Inferior parietal cortex (tissue), 1 donor: ENCODE data around the gene SPDYE2.
"Not testable (repeated sequence)": the region's sequence is repeated elsewhere in the genome, so short reads cannot be mapped to it uniquely, and the experiment has no call there.

ENCODE experiments used
- DNase-seq: peaks from one replicate; pipeline ENCODE4 v3.0.0-alpha.2; 2016; ENCODE audit errors: extremely low spot score

The SPDYE2 gene, protein sequence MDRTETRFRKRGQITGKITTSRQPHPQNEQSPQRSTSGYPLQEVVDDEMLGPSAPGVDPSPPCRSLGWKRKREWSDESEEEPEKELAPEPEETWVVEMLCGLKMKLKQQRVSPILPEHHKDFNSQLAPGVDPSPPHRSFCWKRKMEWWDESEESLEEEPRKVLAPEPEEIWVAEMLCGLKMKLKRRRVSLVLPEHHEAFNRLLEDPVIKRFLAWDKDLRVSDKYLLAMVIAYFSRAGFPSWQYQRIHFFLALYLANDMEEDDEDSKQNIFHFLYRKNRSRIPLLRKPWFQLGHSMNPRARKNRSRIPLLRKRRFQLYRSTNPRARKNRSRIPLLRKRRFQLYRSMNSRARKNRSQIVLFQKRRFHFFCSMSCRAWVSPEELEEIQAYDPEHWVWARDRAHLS

GRCh38 chr7:102550808-102551422, at the start of gene SPDYE2:
TSS of gene SPDYE2 (plus strand) at chr7:102551226. CDS start at chr7:102553256, 2,030 bp downstream.
- not testable (repeated sequence) for DNase-seq

DNA sequence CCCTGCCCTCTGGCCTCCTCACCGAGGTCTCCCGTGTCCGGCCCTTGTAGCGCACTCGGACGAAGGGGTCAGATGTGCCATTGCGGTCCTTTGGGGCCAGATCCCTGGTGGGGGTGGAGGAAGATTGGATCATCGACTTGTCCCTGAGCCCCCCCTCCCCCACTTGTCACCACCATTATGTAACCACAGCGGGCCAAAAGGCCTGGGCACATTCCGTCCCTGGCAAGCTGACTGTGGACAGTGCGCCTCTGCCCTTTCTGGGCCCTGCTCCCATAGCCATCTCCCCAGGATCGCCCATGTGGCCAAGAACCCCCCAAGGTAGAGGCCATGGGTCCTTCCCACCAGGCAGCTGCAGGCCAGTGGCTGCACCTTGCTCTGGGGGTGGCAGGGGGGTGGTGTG, 47.9 kb upstream of the SPDYE2 start:
- DNase-seq: not testable (repeated sequence)

DNA sequence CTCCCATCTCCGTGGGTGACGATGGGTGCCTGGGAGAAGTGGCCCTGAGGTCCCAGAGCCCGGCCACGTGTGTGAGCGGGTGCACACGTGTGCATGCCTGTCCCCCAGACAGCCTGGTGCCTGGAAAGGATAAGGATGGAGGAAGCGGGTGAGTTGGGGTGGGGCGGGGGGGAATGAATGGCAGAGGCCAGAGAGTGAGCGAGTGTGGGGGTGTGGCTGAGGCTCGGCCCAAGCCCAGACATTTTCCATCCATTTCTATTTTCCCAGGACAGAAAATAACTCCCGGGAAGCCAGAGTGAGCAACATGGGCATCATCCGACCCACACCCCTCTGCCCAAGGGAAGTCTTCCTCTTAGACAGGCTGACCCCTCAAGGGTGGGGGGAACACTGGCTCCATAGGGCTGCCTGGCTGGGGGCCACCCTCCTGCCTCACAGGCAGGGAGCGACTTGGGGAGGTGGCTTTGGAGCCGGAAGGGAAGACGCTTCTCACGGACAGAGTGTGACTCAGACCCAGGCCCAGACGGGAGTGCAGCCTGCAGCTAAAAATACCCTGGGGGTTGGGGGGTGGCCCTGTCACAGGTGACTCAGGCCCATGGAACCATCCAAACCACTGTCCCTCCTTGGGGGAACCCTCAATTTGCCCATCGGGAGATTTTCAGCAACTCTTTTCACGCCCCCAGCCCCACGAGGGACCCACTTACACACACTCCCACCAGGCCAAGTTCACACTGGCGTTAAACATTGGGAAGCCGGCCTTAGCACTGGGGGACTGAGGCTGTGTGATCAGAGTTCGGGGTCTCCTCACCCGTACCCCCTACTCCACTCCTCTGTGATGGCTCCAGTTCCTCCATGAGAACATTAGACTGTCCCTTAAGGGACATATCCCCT, 45.5 kb upstream of the SPDYE2 start:
- DNase-seq: not testable (repeated sequence)

GRCh38 chr7:102507410-102508088, 43.5 kb upstream of the SPDYE2 start:
- DNase-seq: not testable (repeated sequence)

DNA sequence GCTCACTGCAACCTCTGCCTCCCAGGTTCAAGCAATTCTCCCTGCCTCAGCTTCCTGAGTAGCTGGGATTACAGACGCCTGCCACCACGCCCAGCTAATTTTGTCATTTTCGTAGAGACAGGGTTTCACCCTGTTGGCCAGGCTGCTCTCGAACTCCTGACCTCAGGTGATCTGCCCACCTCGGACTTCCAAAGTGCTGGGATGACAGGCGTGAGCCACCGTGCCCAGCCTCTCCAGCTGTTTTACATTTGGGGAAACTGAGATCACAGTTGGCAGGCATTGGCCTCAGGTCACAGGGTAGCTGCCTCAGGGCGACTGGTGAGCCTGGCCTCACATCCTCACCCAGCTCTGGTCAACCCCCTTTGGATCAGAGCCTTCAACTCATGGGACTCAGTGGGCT, 40.5 kb upstream of the SPDYE2 start:
- not testable (repeated sequence) for DNase-seq

- DNase-seq: not testable (repeated sequence)
Observed at GRCh38 chr7:102511860-102512522, 39.0 kb upstream of the SPDYE2 start.

DNA sequence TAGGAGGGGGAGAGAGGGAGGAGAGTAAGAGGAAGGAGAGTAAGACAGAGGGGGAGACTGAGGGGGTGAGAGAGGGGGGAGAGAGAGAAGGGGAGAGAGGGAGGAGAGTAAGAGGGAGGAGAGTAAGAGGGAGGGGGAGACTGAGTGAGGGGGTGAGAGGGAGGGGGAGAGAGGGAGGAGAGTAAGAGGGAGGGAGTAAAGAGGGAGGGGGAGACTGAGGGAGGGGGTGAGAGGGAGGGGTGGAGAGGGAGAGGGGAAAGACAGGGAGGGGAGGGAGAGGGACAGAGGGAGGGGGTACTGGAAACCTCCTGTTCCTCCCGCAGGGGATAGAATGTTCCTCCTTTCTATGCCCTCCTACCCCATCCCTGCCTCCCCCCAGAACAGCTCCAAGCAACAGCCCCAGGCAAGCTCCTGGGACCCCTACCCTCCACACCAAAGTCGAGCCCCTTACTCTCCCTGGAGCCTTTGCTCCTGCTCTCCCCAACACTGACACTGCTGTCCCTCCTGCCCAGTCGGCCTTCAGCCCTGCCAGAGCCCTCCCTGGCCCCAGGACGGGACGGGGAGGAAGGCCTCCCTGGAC, 38.3 kb upstream of the SPDYE2 start:
- DNase-seq: peak; percentile 1

- DNase-seq: not testable (repeated sequence)
Observed at GRCh38 chr7:102514881-102515721, 35.9 kb upstream of the SPDYE2 start.

DNA sequence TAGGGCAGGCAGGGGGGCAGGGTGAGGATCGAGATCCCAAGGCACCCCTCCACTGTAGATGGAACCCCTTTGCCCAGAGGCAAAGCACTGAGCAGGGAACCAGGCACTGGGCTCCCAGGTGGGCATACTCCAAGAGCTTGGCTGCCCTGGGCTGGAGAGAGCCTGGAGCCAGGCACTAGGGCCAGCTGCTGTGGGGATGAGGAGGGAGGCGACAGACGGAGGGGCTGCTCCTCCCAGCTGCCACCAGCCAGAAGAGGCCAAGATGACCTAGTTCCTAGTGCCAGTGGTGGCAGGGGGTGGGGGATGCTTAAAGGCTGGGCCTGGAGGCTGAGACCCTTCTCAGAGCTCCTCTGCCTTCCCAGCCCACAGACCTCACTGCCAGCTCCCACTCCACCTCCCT, 35.1 kb upstream of the SPDYE2 start:
- DNase-seq: not testable (repeated sequence)

GRCh38 chr7:102516951-102517350, 34.1 kb upstream of the SPDYE2 start:
- not testable (repeated sequence) for DNase-seq

DNA sequence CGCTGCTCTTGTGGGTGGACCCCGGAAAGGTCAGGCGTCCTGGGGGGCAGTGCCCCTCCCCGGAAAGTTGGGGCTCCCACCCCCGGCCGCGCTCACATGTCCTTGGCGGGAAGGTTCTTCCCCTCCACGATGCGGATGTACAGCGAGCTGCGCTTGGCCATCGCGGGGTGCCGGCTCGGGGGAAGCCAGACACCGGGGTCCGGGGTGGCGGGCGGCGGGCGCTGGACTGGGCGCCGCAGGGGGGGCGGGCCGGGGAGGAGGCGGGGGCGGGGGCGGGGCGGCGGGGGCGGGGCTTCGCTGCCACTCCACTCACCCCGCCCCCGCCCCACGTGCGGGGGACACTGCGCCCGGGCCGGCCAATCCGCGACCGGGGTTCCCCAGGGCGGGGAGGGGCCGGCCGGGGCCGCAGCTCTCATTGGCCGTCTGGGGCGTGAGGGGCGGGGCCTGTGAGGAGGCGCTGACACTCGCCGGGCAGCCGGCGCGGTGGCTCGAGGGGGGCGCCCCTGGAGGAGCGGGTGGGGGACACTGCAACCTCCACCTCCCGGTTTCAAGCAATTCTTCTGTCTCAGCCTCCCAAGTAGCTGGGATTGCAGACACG, 33.4 kb upstream of the SPDYE2 start, which contains the start of gene RASA4B:
Gene RASA4B (minus strand): TSS at position 228 of the 598 bp plus-strand sequence. CDS start 67 bp downstream, at position 161.
- DNase-seq: not testable (repeated sequence)

DNA sequence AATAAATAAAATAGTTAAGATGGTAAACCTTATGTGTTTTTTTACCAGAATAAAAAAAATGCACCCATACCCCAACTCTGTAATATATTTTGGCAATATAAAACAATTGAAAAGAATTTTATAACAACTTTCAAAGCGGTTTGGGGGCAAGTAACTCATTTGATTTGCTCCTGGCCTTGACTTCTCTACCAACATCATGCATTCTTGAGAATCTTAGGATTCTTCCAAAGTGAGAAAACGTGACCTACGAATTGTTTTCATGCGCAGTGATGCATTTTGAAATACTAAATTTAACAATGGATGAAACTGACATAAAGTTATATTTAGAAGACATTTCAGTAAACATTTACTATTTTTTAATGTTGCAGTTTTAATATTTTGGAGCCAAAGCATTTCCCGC, 30.2 kb upstream of the SPDYE2 start:
- not testable (repeated sequence) for DNase-seq

- not testable (repeated sequence) for DNase-seq
Observed at GRCh38 chr7:102524803-102525202, 26.2 kb upstream of the SPDYE2 start.

DNA sequence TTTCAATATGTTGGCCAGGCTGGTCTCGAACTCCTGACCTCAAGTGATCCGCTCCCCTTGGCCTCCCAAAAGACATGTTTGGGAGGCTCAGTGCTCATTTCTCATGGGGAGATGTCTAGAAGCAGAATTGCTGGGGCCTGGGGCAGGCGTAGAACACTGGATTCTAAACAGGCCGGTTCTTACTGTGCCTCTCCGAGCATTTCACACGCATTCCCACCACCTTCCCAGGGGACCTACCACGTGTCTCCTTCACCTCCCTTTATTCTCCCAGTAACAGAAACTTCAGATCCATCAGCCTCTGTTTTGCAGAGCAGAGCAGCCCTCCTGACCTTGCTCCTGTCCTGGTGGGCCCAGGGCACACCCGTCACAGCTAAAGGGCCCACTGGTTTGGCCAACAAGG, 23.8 kb upstream of the SPDYE2 start:
- DNase-seq: not testable (repeated sequence)

DNA sequence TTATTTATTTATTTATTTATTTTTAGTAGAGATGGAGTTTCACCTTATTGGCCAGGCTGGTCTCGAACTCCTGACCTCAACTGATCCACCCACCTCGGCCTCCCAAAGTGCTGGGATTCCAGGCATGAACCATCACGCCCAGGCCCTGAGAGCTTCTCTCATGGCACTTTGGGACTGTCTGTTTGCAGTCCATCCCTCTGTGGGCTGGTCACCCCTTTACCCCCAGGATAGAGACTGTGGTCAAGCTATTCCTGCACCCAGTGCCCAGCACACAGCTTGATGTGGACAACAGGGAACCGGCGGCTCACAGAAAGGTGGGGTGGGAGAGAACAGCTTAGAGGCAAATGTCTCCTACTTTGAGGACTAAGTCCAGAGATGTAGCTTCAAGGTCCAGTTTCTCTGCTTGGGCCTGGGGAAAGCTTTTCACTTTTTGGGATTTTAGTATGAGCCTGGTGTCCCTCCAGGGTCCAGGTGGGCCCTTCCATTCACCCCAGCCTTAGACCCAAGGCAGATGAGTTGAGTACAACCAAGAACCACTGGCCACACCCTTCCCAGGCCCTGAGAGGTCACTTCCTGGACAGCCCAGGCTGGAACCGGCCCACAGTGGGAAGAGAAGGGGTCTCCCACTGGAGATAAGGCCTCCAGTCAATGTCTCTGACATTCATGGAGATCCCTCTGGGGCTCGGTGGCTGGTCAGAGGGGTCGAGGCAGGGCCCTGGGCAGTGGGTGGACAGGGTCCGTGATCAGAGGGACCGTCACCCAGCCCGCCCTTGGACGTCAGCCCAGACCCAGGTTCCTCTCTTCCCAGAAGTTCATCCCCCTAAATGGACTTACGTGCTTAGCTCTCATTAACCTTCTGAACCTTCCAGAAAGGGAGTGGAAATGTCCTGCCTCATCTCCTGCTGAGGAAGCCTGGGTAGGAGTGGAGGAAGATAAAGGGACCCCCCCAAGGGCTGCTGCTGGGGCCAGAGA, 22.9 kb upstream of the SPDYE2 start:
- not testable (repeated sequence) for DNase-seq

DNA sequence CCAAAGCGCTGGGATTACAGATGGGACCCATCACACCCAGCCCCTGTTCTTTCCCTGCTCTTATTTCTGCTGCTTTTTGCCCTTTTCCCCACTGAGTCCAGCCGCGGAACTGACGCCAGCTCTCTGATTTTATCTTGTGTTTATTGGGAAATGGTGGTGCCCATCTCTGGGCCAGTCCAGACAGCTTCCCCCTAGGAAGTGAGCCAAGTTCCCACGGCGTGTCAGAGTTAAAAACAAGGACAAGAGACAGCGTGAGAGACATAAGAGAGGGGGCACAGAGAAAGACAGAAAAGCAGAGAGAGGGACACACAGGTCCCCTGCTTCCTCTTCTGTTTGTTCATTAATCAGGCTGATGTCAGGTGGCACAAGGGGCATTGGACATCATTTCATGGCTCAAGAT, 19.4 kb upstream of the SPDYE2 start:
- DNase-seq: not testable (repeated sequence)

DNA sequence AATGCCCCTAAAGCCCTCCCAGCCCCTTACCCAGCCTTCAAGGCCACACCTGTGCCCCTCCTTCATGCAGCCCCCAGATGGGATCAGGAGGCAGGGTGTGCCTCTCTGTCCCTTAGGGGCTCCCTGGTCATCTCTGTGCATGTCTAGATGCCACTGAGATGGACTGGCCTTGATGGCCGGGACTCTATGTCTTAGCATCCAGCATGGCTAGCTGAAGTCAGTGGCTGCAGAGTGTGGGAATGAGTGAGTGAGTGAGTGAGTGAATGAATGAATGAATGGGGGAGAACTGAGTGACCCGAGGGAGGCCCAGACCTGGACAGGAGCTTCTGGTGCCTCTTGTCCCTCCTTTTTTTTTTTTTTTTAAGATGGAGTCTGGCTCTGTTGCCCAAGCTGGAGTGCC, 18.9 kb upstream of the SPDYE2 start:
- not testable (repeated sequence) for DNase-seq
